Gastrocnemius medialis (tissue), 4 donors: ENCODE results near the gene OSTM1. TPM values are rescaled to one million over a fixed set of nuclear protein-coding genes. Genes with fewer than 3 reads are reported as not detected.

ENCODE experiments used
- ATAC-seq, 2 donors: fragments of 150-250 bp; one replicate each; pipeline ENCODE4 v1.9.1; 2016
- DNase-seq, 2 donors: peaks; one replicate each; pipeline ENCODE4 v3.0.0-alpha.2; 2019
- H3K27ac ChIP-seq, 4 donors: fragments of 200-600 bp; sonication (generic); 1 replicate in 1 of 4; 2 replicates in 3 of 4; pipeline ENCODE4 v1.5.1; 2016 to 2018; ENCODE audit warnings: mild to moderate bottlenecking in 2 of 4, moderate library complexity in 1 of 4
- H3K27me3 ChIP-seq, 3 donors: fragments of 200-600 bp; sonication (generic) in 2 of 3; 1 replicate in 1 of 3; 2 replicates in 2 of 3; pipeline versions ENCODE4 v1.5.1 to v1.6.0; 2016 to 2019; ENCODE audit warnings: mild to moderate bottlenecking in 1 of 3, moderate library complexity in 1 of 3
- H3K36me3 ChIP-seq, 2 donors: fragments of 200-600 bp; sonication (generic) in 1 of 2; one replicate each; pipeline ENCODE4 v1.5.1; 2017 to 2018
- H3K4me1 ChIP-seq, 2 donors: fragments of 200-600 bp; sonication (generic) in 1 of 2; one replicate each; pipeline ENCODE4 v1.5.1; 2016 to 2017; ENCODE audit warnings: mild to moderate bottlenecking in 2 of 2
- H3K4me3 ChIP-seq, 4 donors: fragments of 200-600 bp; sonication (generic) in 3 of 4; 1 replicate in 1 of 4; 2 replicates in 3 of 4; pipeline ENCODE4 v1.5.1; 2016 to 2019; ENCODE audit warnings: mild to moderate bottlenecking in 2 of 4
- H3K9me3 ChIP-seq, 3 donors: fragments of 200-600 bp; sonication (generic) in 2 of 3; 1 replicate in 1 of 3; 2 replicates in 2 of 3; pipeline ENCODE4 v1.5.1; 2016 to 2019
- POLR2A ChIP-seq, 2 donors: fragments of 450-650 bp; IDR thresholded peaks; one replicate each; pipeline ENCODE4 v1.6.1; 2017; ENCODE audit warnings: antibody characterized with exemption in 2 of 2, mild to moderate bottlenecking in 2 of 2, moderate library complexity in 2 of 2
- in situ Hi-C, 4 donors: fragments of 200-750 bp; cut with MboI; loops; one replicate each; pipeline versions ENCODE4 v1.15.0 to v1.8.0; 2017; ENCODE audit warnings: low sequenced_read_pairs in 4 of 4
- intact Hi-C: fragments of 100-400 bp; cut with DNase I; formaldehyde crosslinking; loops from one replicate; pipeline ENCODE4 v1.15.1; 2023; ENCODE audit warnings: low total_unique reads
- total RNA-seq, 4 donors: library from RNA; depleted of rRNA; stranded (reverse); fragments of >200 nt; gene quantifications; one replicate each; pipeline versions ENCODE4 v1.1.0 to v1.2.3, GENCODE V29; 2016
- TF ChIP-seq, protein P1 (sequence below), 5 experiments: fragments of 450-650 bp in 3 of 5; fragments of 200-600 bp in 2 of 5; sonication (generic) in 2 of 5; IDR thresholded peaks in 4 of 5; conservative IDR thresholded peaks in 1 of 5; 1 replicate in 4 of 5; 2 replicates in 1 of 5; pipeline ENCODE4 v1.5.1; 2016 to 2019; ENCODE audit warnings: antibody characterized with exemption in 5 of 5, mild to moderate bottlenecking in 3 of 5, moderate library complexity in 3 of 5

Gene OSTM1
- total RNA-seq, 4 donors from 2014 or later, result 28.3 to 64.3 (median 40.0) TPM

DNA sequence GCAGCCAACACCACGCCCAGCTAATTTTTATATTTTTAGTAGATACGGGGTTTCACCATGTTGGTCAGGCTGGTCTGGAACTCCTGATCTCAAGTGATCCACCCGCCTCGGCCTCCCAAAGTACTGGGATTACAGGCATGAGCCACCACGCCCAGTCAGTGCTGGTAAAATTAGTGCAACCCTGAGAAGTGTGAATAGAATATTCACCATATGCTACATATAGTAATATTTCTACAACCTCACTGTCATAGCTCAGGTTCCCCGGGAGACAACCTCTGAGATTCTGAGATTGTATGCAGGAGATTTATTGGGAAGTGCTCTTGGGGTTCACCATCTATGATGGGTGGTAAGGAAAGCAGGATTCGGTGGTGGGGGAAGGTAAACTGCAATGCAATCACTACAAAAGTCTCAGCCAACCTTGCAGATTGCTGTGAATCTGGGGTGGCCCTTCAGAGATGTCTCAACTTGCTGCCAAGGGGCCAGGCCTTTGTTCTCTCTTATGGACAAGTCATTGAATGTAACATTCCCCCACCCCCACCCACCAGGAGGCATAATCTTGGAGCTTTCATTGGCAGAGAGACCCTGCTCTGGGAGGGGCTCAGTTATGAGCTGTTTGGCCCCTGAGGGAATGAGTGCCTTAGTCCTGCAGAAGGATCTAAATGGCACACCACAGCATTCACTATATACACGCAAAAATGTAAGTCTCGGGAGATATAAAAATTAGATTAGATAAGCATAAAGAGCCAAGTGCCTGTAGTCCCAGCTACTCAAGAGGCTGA, 82.6 kb downstream of the OSTM1 start:
- in situ Hi-C loops (loop anchor here in 2 of 4 donors (25.0 kb wide), 2 partner anchors 495 to 520 kb away; no protein-coding TSS in a partner anchor), intact Hi-C loops (no loop called here)
- no peak overlapping the region for H3K4me3 ChIP-seq
- H3K27me3 ChIP-seq, result no peaks in the 10 kb centered on the region
- no peak for ATAC-seq
- H3K27ac ChIP-seq, result no peak overlapping the region
- H3K9me3 ChIP-seq, result no peaks in the 10 kb centered on the region
- H3K4me1 ChIP-seq, result no peaks in the 10 kb centered on the region
- no peaks in the 10 kb centered on the region for H3K36me3 ChIP-seq
- no peak for DNase-seq
- TF ChIP-seq, protein P1, sequence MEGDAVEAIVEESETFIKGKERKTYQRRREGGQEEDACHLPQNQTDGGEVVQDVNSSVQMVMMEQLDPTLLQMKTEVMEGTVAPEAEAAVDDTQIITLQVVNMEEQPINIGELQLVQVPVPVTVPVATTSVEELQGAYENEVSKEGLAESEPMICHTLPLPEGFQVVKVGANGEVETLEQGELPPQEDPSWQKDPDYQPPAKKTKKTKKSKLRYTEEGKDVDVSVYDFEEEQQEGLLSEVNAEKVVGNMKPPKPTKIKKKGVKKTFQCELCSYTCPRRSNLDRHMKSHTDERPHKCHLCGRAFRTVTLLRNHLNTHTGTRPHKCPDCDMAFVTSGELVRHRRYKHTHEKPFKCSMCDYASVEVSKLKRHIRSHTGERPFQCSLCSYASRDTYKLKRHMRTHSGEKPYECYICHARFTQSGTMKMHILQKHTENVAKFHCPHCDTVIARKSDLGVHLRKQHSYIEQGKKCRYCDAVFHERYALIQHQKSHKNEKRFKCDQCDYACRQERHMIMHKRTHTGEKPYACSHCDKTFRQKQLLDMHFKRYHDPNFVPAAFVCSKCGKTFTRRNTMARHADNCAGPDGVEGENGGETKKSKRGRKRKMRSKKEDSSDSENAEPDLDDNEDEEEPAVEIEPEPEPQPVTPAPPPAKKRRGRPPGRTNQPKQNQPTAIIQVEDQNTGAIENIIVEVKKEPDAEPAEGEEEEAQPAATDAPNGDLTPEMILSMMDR (IDR thresholded peaks at IDR 0.05 in 4 of 5, conservative IDR thresholded peaks at IDR 0.05 in 1 of 5), result no peak
- TF ChIP-seq POLR2A (IDR thresholded peaks at IDR 0.05), result no peak

Other genes starting within 250 kb of the OSTM1 start
- gene SEC63, start 116.5 kb downstream of the OSTM1 start, total RNA-seq, result 10 to 100 TPM; 10.1 to 23.1 (median 11.2) TPM
- not detected for gene NR2E1, start 91.3 kb upstream of the OSTM1 start, total RNA-seq
- 100 to 1,000 TPM; 150 to 177 (median 168) TPM for gene SNX3, start 186.3 kb upstream of the OSTM1 start, total RNA-seq
- gene AFG1L, start 220.3 kb upstream of the OSTM1 start, total RNA-seq, result 1 to 10 TPM; 2.1 to 7.0 (median 2.6) TPM